HG02642 (cell line): ENCODE measurements around the gene SPAG6.

Experiments used
- ATAC-seq: cut with Tn5 transposase; IDR thresholded peaks from one replicate; pipeline ENCODE4 v1.9.1; 2021; ENCODE audit warnings: mild to moderate bottlenecking; ENCODE audit not compliant: unreplicated experiment, poor library complexity

Gene SPAG6

DNA sequence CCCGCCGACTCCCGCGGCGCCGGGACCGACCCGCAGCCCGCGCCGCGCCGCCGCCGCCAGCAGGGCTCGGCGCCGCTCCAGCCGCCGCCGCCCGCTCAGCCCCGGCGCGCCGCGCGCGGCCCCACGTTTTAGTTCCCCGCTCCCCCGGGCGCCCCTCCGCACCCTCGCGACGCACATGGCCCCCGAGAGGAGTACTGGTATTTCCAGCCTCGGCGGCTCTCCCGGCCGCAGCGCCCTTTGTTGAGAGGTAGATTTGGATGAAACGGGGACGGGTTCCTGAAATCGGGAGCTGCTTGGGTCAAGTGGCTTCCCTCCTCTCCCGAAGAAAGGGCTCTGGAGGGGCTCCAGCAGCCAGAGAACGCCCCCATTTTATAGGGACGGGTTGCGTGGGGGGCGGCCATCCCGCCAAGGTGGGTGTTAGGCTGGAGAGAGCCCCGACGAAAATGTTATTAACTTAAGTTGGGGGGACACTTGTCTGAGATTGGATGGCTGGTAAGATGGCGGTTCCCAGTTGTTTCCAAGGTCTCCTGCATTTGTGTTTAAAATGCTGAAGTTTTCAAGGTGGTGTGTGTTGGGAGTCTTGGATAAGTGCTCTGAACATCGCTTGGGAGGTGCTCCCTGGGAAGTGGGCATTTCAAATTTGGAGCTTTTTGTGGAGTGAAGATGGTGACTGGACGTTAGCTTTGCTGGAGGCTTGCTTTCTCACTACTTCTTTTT is 23.2 kb upstream of the SPAG6 start:
- no peak for ATAC-seq

GRCh38 chr10:22322641-22323160 is 22.6 kb upstream of the SPAG6 start:
- no peak for ATAC-seq

GRCh38 chr10:22323538-22324305 is 21.6 kb upstream of the SPAG6 start:
- ATAC-seq, result no peak

GRCh38 chr10:22324413-22324812 is 20.9 kb upstream of the SPAG6 start:
- no peak for ATAC-seq

DNA sequence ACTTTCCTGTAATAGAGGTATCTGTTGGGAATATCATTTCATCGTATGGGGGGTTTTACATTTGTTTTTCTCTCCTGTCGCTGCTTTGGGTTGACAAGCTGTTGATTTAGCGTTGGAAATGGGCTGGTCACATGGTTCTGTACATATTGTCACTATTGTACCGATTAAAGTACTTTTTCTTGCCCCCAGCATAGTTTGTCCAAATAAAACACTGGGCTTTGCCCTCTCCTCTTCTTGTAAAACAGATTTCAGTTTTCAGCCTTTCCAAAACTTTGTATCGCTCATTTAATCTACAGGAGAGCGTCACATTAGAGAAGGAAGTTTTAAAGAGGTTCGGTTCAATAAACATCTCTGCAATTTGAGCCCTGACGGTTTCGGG is 20.4 kb upstream of the SPAG6 start:
- no peak for ATAC-seq

- peak; percentile 44 for ATAC-seq
Measured at GRCh38 chr10:22325272-22326144, 19.8 kb upstream of the SPAG6 start.

DNA sequence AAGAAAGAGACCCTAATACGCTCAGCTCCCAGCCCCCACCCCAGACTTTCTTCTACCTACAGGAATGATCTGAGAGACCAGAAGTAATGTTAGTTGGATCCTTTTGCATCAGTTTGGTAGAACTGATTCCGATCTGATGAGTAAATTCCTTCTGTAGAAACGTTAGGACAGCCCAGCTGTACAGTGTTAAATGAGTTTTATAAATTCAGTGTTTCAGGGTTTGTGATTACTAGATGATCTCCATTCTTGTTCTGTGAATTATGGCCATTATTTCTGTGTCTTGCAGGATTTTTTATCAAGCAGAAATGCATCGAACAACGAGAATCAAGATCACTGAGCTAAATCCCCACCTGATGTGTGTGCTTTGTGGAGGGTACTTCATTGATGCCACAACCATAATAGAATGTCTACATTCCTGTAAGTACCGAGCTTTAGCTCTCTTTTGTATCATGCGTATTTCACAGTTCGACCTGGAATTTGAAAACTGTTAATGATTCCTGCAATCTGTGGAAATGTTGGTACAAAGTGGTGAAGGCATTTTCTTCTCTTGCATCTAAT is 19.1 kb upstream of the SPAG6 start:
- no peak for ATAC-seq

GRCh38 chr10:22329150-22329549 is 16.1 kb upstream of the SPAG6 start:
- no peak for ATAC-seq

- ATAC-seq, result no peak
Measured at GRCh38 chr10:22332116-22332692, 13.1 kb upstream of the SPAG6 start.

DNA sequence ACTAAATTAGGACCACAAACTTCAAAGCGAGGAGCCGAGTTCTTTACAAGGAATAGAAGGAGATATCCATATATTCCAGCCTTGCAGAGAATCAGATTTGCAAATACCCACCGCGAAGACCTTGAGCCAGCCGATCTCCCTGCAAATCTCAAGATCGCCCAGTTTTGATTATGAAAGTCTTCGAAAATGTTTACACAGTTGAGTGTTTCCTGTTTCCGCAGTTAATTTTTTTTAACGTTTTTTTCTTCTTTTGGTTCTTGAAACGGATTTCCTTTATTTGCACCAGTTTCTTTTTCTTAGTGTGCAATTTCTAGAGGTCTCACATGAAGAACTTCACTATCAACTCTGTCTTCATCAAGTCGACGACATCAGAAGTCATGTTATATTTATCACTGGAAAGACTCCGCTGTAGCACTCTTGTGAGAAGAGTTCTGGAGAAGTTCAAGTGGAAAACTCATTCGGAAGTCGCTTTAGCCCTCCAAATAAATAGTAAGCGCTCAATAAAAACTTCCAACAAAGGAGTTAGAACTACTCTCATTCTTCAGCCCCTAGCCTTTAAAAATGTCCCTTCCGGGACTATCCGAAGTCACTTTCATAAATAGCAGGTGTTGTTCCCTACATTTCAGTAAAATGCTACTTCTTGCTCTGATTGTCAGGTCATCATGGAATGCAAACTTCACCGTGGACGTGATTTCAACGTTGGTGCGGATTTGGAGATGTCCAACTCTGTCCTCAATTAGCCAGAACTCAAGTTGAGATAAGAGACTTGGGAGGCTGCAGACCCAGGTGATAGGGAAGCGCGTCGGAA is 11.9 kb upstream of the SPAG6 start:
- no peak for ATAC-seq

GRCh38 chr10:22333975-22334282 is 11.4 kb upstream of the SPAG6 start:
- no peak for ATAC-seq

DNA sequence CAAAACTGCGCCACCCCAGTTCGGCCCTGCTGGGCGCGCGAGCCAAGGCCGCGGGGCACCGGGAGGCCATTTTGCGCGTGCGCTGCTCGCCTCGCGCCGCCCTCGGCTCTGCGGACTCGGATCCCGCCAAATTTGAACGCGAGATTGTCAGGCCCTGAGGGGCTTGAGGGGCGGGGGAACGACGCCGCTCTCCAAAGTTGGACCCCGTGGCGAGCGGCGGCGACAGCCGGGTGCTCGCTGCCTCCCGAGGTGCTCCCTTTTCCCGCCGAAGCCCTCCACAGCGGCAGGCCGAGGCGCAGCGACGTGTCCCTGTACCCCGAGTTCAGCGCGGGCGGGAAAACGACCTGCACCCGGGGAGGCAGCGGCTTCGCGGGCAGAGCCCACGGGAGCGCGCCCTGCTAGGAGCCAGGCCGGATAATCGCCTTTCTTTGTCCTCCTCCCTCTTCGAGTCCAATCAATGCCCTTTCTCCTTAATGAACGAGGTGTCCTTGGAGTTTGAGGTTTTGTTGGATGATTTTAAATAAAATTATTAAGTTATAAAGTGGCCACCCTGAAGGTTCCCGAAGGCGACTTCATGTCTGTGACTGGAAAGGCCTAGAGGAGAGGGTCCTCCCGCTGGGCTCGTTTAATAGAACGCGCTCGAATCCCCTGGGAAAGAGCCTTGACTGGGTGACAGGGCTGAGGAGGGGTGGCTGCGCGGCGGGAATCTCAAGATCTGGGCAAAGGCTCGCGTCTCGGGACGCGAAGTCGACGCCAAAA is 10.7 kb upstream of the SPAG6 start:
- ATAC-seq, result no peak

DNA sequence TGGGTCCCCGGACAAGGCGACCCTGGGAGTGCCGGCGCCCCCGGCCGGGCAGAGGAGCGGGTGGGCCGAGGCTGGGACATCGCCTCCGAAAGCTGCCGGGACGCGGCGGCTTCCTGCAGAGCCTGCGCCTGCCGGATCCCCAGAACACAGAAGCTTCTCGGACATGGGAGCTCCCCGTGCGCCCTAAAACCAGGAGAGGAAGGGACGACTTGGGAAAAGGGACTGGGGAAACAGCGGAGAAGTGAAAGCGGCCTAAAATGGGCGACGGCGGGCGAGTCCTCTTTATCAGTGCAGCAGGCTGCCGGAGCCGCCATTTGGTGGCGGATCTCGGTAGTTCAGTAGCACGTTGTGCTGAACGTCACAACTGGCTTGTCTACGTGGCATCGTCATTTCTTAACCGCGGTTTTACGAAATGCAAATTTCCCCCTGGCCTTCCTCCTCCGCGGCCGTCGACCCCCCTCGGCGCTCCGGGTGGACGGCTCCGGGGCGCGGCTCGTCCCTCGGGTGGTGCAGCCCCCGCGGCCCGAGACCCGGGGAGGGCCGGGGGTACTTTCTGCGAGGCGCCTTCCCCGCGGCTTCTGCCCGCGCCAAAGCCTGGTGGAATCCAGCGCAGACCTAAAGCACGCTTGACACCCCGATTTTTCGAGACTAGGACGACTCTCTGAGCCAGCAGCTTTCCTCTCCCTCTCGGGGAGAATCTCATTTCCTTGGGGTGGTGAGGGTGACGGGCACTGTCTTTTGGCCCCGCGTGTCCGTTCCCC is 9.9 kb upstream of the SPAG6 start:
- ATAC-seq, result peak; percentile 48

DNA sequence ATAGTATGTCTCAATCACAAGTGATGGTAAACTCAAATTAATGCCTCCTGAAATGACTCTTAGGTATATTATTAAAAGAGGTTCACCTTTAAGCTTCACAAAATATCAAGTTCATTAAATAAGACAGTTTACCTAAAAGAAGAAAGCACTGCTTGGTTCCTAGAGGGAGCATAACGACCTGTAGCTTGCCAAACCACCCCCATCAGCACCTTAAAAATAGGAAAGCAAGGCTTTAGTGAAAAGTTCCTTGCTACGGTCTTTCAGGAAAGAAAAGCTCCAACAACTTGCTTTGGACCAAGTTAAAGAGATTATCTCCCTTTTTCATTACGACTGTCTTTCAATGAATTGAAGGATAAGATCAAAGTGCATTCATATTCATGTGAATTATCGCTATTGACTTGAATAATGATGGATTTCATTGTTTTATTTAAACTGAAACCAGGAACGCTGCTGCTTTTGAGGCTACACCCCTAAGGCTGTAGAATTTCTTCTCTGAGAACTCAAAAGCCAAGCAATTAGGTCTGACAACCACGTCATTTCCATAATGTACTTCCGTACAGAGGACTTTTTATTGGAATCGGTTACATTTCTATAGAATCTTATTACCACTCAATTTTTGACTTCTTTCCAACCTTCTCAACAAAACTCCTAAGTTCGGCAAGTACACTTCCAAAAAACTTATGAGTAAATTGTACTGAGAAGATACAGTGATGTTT is 7.0 kb upstream of the SPAG6 start:
- no peak for ATAC-seq

DNA sequence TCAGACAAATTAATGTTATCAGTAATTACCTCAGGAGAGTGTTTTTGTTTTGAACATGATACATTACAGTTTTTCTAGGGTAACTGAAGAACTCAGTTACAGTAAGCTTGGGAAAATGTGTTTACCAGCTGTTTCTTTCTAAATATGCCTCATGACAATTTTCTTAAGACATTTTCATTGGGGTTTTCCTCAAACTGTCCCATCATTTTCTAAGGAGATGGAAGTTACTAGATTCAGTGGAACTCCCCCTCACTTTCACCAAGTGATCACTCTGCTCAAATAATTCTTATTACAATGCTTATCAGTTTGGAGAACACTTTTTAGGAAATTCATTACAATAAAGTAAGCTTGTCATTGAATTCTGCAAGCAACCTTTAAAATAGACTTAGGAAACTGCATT is 6.4 kb upstream of the SPAG6 start:
- ATAC-seq, result no peak

DNA sequence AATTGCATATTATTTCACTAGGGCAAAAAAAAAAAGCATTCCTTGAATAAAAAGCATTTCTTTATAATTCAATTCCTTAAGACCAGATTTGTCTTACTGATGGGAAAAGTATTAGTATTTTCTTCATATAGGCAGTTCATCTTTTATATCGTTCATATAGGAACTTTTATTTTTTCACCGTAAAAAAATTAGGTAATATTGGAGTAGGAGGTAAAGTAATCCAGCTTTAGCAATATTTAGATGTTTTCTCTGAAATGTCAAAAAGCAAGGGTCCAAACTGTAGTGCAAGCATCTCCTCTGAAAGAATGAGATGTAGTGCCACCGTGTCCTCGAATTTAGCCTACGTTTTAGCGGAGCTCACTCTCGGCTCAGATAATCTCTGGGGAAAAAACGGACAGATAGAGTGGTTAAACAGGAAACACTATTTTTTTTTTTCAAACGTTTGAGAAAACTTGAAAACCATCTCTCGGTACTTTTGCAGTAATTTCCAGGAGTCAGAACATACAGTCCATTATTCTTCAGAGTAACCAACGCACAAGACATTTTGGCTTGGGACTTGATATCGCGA is 5.5 kb upstream of the SPAG6 start:
- no peak for ATAC-seq
